Esophagus (tissue), 2 donors: ENCODE results near the gene CDC5L. TPM values are rescaled to one million over a fixed set of nuclear protein-coding genes. Genes with fewer than 3 reads are reported as not detected.

Experiments used
- H3K27ac ChIP-seq, 2 donors: one replicate each; pipeline ENCODE4 v1.5.1; 2013; ENCODE audit warnings: low read depth in 2 of 2, mild to moderate bottlenecking in 2 of 2, inconsistent platforms in 1 of 2, low read length in 1 of 2, moderate library complexity in 1 of 2
- H3K27me3 ChIP-seq, 2 donors: one replicate each; pipeline ENCODE4 v1.6.1; 2013; ENCODE audit warnings: low read length in 2 of 2, control low read depth in 1 of 2, mild to moderate bottlenecking in 1 of 2; ENCODE audit not compliant: insufficient read depth in 2 of 2, control insufficient read depth in 1 of 2
- H3K36me3 ChIP-seq, 2 donors: one replicate each; pipeline ENCODE4 v1.6.1; 2013; ENCODE audit warnings: low read length in 1 of 2; ENCODE audit not compliant: control insufficient read depth in 2 of 2, insufficient read depth in 2 of 2
- H3K4me1 ChIP-seq, 2 donors: one replicate each; pipeline ENCODE4 v1.6.1; 2013; ENCODE audit warnings: low read length in 1 of 2; ENCODE audit not compliant: control insufficient read depth in 2 of 2, insufficient read depth in 2 of 2
- H3K4me3 ChIP-seq, 2 donors: one replicate each; pipeline ENCODE4 v1.5.1; 2013; ENCODE audit warnings: low read length in 2 of 2, mild to moderate bottlenecking in 2 of 2, low read depth in 1 of 2, moderate library complexity in 1 of 2
- H3K9me3 ChIP-seq, 2 donors: one replicate each; pipeline ENCODE4 v1.6.1; 2013; ENCODE audit warnings: mild to moderate bottlenecking in 2 of 2, low read depth in 1 of 2, low read length in 1 of 2, moderate library complexity in 1 of 2; ENCODE audit not compliant: control insufficient read depth in 2 of 2, insufficient read depth in 1 of 2
- WGBS, 2 donors: extraction: QIAGEN DNeasy Blood & Tissue Kit; methylation state at CpG; one replicate each; pipeline ENCODE4 v1.1.7; 2013; 5-methylcytosine and 5-hydroxymethylcytosine counted together
- polyA plus RNA-seq, 2 donors: library from polyadenylated mRNA; stranded (reverse); fragments of 200-250 nt; gene quantifications; one replicate each; pipeline ENCODE4 v1.2.3, GENCODE V29; 2013
- donor health status: healthy with polysubstance abuse.
- donor health status: Bipolar disorder and iron deficiency.

Gene CDC5L
- polyA plus RNA-seq, 2 donors = 4.6 to 7.8 TPM

GRCh38 chr6:44404715-44405099 lies 17.2 kb downstream of the CDC5L start:
- Histone ChIP-seq H3K4me3 (no peak overlapping the region), H3K27me3 (no peaks in the 10 kb centered on the region), H3K9me3 (peaks cover 0 to 2% of the 10 kb centered on the region in 2 donors), H3K36me3 (peaks cover 8 to 18% of the 10 kb centered on the region in 2 donors), H3K4me1 (no peaks in the 10 kb centered on the region), H3K27ac (no peak overlapping the region)
- 86 to 87% methylated on average over 1 of the region's 1 CpG for WGBS, 2 donors

- H3K4me3 ChIP-seq = no peak overlapping the region
- no peaks in the 10 kb centered on the region for H3K4me1 ChIP-seq
- peaks cover 9 to 11% of the 10 kb centered on the region in 2 donors for H3K36me3 ChIP-seq
- H3K9me3 ChIP-seq = no peaks in the 10 kb centered on the region
- H3K27ac ChIP-seq = no peak overlapping the region
- 93 to 95% methylated on average over 11 of the region's 11 CpGs for WGBS, 2 donors
- no peaks in the 10 kb centered on the region for H3K27me3 ChIP-seq
Measured at GRCh38 chr6:44407951-44408670, 20.6 kb downstream of the CDC5L start.

- Histone ChIP-seq H3K36me3 (peaks cover 9 to 11% of the 10 kb centered on the region in 2 donors), H3K9me3 (no peaks in the 10 kb centered on the region), H3K27me3 (no peaks in the 10 kb centered on the region), H3K27ac (no peak overlapping the region), H3K4me1 (no peaks in the 10 kb centered on the region), H3K4me3 (no peak overlapping the region)
- 79 to 80% methylated on average over 7 of the region's 7 CpGs for WGBS, 2 donors
Measured at GRCh38 chr6:44409207-44409794, 21.8 kb downstream of the CDC5L start.

GRCh38 chr6:44410363-44410762 lies 22.9 kb downstream of the CDC5L start:
- WGBS, 2 donors = 90 to 91% methylated on average over 1 of the region's 1 CpG
- no peaks in the 10 kb centered on the region for H3K4me1 ChIP-seq
- H3K36me3 ChIP-seq = peaks cover 6 to 11% of the 10 kb centered on the region in 2 donors
- H3K27me3 ChIP-seq = no peaks in the 10 kb centered on the region
- no peaks in the 10 kb centered on the region for H3K9me3 ChIP-seq
- H3K27ac ChIP-seq = no peak overlapping the region
- H3K4me3 ChIP-seq = no peak overlapping the region

GRCh38 chr6:44411141-44411540 lies 23.6 kb downstream of the CDC5L start:
- Histone ChIP-seq H3K27me3 (no peaks in the 10 kb centered on the region), H3K36me3 (peaks cover 6 to 11% of the 10 kb centered on the region in 2 donors), H3K4me1 (no peaks in the 10 kb centered on the region), H3K27ac (no peak overlapping the region), H3K4me3 (no peak overlapping the region), H3K9me3 (no peaks in the 10 kb centered on the region)
- 64 to 91% methylated on average over 1 of the region's 1 CpG for WGBS, 2 donors

GRCh38 chr6:44415449-44415848 lies 27.9 kb downstream of the CDC5L start:
- H3K36me3 ChIP-seq = peaks cover 3 to 8% of the 10 kb centered on the region in 2 donors

GRCh38 chr6:44415873-44416502 lies 28.5 kb downstream of the CDC5L start:
- H3K4me3 ChIP-seq = no peak overlapping the region
- H3K4me1 ChIP-seq = no peaks in the 10 kb centered on the region
- H3K27ac ChIP-seq = no peak overlapping the region
- H3K9me3 ChIP-seq = no peaks in the 10 kb centered on the region
- peaks cover 3 to 8% of the 10 kb centered on the region in 2 donors for H3K36me3 ChIP-seq
- no peaks in the 10 kb centered on the region for H3K27me3 ChIP-seq
- WGBS, 2 donors = 99 to 100% methylated on average over 1 of the region's 1 CpG

More at GRCh38 chr6:44415449-44415848, 27.9 kb downstream of the CDC5L start:
- Histone ChIP-seq H3K9me3 (no peaks in the 10 kb centered on the region), H3K4me3 (no peak overlapping the region), H3K27me3 (no peaks in the 10 kb centered on the region), H3K27ac (peak overlapping the region in 1 of 2 donors; percentile 21), H3K4me1 (no peaks in the 10 kb centered on the region)
- 60 to 89% methylated on average over 1 to 2 of the region's 2 CpGs for WGBS, 2 donors

GRCh38 chr6:44422531-44422930 lies 35.0 kb downstream of the CDC5L start:
- no peak overlapping the region for H3K27ac ChIP-seq
- no peaks in the 10 kb centered on the region for H3K9me3 ChIP-seq
- H3K4me1 ChIP-seq = no peaks in the 10 kb centered on the region
- peaks cover 3 to 4% of the 10 kb centered on the region in 2 donors for H3K36me3 ChIP-seq
- WGBS, 2 donors = 60 to 87% methylated on average over 5 of the region's 5 CpGs
- no peak overlapping the region for H3K4me3 ChIP-seq
- H3K27me3 ChIP-seq = no peaks in the 10 kb centered on the region

- Histone ChIP-seq H3K9me3 (no peaks in the 10 kb centered on the region), H3K36me3 (peaks cover 3 to 4% of the 10 kb centered on the region in 2 donors), H3K27ac (no peak overlapping the region), H3K4me1 (no peaks in the 10 kb centered on the region), H3K4me3 (no peak overlapping the region), H3K27me3 (no peaks in the 10 kb centered on the region)
Measured at GRCh38 chr6:44423306-44423705, 35.8 kb downstream of the CDC5L start.
